RPMI8226 (cell line): ENCODE results near the gene FAM167B.
"Not testable (repeated sequence)": the region's sequence is repeated elsewhere in the genome, so short reads cannot be mapped to it uniquely, and the experiment has no call there.

ENCODE experiments used
- DNase-seq: peaks from one replicate; pipeline ENCODE4 v3.0.0-alpha.2; 2015

FAM167B gene

DNA sequence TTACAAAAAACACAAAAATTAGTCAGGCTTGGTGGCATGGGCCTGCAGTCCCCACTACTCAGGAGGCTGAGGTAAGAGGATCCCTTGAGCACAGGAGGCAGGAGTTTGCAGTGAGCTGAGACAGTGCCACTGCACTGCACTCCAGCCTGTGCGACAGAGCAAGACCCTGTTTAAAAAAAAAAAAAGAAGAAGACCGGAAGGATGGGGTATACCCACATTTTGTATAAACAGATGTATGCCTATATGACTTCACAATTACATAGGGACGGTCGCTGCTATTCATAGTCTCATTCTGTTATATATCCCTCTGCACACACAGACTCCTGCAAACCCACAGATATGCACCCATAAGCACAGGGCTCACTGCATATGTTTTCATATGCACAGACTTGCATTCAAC lies 16.7 kb downstream of the FAM167B start:
- no peak for DNase-seq

DNA sequence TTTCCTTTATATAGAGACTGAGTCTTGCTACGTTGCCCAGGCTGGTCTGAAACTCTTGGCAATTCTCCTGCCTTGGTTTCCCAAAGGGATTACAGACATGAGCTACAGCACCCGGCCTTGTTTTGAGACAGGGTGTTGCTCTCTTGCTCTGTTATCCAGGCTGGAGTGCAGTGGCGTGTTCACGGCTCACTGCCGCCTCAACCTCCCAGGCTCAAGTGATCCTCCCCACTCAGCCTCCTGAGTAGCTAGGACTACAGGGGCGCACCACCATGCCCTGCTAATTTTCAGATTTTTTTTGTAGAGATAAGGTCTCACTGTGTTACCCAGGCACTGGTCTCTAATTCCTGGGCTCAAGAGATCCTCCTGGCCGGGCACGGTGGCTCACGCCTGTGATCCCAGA lies 18.8 kb downstream of the FAM167B start:
- no peak for DNase-seq

DNA sequence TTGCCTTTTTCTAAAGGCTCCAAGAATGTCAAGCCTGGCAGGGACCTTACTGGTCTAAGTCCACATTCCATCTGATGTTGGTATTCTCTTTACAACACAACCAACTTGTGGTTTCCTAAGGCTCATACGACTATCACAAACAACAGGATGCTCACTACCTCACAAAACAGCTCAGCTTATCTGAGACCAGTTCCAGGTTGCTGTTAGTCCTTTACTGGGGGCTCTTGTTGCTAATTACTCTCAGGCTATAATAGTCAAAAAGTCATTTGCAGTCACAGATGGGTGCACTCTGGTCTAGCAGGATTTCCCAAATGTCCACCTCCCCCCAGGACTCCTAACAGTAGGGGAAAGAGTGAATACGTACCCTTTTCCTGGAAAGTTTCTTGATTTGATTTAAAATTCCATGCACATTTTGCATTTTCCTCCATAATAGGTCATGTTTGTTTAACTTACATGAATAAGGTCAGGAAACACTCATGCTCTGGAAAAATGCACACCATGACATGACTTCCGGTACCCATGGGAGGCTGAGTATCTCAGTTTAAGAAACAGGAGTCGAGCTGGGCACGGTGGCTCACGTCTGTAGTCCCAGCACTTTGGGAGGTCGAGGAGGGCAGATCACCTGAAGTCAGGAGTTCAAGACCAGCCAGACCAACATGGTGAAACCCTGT lies 20.0 kb downstream of the FAM167B start:
- DNase-seq: no peak

DNA sequence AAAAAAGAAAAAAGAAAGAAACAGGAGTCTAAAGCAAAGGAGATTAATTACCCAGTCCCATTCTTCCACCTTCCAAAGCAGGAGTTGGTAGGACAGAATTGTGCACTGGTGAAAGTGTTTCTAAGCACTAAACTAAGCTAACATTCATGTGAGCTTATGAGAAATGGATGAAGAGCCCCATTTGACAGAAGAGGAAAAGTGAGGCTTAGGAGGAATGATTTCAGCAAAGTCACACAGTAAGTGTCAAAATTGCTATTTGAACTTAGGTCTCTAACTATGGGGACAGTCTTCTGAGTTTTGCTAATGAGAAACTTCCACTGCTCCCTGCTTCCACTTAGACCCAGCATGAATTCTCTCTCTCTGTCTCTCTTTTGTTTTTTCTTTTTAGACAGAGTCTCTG lies 22.7 kb downstream of the FAM167B start:
- DNase-seq: no peak

DNA sequence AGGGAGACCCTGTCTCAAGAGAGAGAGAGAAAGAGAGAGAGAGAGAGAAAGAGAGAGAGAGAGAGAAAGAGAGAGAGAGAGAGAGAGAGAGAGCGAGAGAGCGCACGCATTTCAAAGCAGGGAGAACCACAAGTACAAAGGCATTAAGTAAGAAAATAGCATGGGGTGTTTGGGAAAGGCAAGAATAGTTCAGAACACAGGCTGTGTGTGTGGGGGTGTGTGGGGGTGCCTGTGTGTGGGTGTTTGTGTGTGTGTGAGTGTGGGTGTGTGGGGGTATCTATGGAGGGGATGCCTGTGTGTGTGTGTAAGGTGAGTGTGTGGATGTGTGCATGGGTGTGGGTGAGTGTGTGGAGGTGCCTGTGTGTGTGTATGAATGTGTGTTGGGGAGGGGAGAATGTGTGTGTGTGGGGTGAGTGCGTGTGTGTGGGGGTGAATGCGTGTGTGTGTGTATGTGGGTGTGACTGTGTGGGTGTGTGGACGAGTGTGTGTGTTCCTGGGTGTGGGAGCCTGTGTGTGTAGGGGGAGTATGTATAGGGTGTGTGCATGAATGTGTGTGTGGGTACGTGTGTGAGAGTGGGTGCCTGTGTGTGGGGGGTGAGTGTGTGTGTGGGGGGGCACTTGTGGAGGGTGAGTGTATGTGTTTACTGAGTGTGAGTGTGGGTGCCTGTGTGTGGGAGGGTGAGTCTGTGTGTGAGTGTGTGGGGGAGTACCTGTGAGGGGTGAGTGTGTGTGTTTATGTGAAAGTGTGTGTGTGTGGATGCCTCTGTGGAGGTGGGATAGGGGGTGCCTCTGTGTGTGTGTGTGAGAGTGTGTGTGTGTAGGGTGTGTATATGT lies 25.8 kb downstream of the FAM167B start:
- no peak for DNase-seq

DNA sequence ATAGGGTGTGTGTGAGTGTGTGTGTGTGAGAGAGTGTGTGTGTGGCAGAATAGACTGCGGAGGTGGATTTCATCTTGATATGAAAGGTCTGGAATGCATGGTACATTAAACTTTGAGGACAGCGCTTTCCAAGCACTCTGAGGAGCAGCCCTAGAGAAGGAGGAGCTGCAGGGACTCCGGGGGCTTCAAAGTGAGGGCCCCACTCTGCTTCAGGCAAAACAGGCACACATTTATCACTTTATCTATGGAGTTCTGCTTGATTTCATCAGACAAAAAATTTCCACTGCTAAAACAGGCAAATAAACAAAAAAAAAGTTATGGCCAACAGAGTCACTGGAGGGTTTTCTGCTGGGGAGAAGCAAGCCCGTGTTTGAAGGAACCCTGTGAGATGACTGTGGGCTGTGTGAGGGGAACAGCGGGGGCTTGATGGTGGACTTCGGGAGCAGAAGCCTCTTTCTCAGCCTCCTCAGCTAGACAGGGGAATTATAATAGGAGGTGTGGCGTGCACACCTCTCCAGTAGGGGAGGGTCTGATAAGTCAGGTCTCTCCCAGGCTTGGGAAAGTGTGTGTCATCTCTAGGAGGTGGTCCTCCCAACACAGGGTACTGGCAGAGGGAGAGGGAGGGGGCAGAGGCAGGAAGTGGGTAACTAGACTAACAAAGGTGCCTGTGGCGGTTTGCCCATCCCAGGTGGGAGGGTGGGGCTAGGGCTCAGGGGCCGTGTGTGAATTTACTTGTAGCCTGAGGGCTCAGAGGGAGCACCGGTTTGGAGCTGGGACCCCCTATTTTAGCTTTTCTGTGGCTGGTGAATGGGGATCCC lies 26.6 kb downstream of the FAM167B start:
- DNase-seq: peak; percentile 71

DNA sequence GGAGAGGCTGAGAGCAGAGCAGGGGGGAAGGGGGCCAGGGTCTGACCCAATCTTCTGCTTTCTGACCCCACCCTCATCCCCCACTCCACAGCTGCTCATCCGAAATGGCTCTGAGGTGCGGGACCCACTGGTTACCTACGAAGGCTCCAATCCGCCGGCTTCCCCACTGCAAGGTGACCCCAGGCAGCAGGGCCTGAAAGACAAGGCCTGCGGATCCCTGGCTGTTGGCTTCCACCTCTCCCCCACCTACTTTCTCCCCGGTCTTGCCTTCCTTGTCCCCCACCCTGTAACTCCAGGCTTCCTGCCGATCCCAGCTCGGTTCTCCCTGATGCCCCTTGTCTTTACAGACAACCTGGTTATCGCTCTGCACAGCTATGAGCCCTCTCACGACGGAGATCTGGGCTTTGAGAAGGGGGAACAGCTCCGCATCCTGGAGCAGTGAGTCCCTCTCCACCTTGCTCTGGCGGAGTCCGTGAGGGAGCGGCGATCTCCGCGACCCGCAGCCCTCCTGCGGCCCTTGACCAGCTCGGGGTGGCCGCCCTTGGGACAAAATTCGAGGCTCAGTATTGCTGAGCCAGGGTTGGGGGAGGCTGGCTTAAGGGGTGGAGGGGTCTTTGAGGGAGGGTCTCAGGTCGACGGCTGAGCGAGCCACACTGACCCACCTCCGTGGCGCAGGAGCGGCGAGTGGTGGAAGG lies 27.8 kb downstream of the FAM167B start:
- no peak for DNase-seq

DNA sequence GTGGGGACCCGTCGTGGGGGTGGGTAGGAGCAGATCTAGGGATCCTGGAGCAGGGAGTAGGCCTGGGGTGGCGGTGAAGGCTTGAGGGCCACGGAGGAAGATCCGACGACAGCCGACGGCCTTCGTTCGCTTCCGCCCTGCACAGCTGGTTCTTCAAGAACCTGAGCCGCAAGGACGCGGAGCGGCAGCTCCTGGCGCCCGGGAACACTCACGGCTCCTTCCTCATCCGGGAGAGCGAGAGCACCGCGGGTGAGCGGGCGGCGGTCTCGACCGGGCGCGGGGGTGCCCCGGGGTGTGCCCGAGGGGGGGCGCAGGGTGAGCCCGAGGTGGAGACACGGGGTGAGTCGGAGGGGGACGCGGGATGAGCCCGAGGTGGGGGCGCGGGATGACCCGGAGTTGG lies 28.4 kb downstream of the FAM167B start:
- no peak for DNase-seq

DNA sequence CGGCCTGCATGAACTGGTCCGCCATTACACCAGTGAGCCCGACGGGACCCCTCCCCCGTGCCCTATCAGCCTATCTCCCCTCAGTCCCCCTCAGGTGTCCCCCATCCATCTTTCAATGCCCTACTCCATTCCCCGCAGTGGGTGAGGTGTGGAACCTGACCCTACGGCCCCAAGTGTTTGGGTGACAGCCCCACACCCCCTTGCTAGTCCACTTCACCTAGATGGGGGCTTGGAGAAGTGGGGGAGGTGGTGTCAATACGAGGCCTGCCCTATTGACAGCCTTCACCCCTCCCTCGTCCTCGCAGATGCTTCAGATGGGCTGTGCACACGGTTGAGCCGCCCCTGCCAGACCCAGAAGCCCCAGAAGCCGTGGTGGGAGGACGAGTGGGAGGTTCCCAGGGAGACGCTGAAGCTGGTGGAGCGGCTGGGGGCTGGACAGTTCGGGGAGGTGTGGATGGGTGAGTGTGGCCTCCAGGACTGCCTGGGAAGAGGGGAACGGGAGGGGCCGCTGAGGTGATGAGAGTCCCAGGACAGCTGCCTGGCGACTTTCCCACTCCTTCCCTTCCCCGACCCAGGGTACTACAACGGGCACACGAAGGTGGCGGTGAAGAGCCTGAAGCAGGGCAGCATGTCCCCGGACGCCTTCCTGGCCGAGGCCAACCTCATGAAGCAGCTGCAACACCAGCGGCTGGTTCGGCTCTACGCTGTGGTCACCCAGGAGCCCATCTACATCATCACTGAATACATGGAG lies 29.2 kb downstream of the FAM167B start:
- no peak for DNase-seq

DNA sequence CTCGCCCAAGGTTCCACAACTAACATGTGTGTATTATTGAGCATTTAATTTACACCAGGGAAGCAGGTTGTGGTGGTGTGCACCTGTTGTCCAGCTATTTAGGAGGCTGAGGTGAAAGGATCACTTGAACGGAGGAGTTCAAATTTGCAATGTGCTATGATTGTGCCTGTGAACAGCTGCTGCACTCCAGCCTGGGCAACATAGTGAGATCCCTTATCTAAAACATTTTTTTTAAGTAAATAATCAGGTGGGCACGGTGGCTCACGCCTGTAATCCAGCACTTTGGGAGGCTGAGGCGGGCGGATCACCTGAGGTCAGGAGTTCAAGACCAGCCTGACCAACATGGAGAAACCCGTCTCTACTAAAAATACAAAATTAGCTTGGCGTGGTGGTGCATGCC lies 37.8 kb downstream of the FAM167B start:
- DNase-seq: not testable (repeated sequence)

DNA sequence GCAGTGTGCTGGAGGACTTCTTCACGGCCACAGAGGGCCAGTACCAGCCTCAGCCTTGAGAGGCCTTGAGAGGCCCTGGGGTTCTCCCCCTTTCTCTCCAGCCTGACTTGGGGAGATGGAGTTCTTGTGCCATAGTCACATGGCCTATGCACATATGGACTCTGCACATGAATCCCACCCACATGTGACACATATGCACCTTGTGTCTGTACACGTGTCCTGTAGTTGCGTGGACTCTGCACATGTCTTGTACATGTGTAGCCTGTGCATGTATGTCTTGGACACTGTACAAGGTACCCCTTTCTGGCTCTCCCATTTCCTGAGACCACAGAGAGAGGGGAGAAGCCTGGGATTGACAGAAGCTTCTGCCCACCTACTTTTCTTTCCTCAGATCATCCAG lies 38.6 kb downstream of the FAM167B start:
- no peak for DNase-seq

DNA sequence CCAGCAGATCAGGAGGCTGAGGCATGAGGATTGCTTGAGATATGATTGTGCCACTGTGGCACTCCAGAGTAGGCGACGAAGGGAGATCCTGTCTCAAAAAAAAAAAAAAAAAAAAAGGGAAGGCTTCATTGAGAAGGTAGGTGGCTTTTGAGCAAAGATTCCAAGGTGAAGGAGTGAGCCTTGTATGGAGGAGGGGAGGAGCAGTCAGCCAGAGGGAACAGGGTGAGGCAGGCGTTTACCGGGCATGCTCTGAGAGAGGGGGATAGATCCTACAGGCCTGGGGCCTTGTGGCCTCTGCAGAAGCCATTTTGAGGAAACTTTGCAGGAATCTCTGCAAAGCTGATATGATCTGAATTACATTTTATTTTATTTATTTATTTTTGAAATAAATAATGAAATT lies 39.7 kb downstream of the FAM167B start:
- no peak for DNase-seq

DNA sequence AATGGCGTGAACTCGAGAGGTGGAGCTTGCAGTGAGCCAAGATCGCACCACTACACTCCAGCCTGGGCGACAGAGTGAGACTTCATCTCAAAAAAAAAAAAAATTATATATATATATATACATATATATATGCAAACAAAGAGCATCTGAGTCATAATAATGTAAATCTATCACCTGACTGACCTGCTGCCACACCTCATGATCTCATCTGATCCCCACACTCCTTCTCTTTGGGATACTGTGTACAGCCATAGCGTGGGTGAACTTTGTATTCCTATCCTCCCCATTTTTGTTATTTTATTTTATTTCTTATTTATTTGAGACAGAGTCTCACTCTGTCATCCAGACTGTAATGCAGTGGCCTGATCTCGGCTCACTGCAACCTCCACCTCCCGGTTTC lies 42.2 kb downstream of the FAM167B start:
- no peak for DNase-seq

DNA sequence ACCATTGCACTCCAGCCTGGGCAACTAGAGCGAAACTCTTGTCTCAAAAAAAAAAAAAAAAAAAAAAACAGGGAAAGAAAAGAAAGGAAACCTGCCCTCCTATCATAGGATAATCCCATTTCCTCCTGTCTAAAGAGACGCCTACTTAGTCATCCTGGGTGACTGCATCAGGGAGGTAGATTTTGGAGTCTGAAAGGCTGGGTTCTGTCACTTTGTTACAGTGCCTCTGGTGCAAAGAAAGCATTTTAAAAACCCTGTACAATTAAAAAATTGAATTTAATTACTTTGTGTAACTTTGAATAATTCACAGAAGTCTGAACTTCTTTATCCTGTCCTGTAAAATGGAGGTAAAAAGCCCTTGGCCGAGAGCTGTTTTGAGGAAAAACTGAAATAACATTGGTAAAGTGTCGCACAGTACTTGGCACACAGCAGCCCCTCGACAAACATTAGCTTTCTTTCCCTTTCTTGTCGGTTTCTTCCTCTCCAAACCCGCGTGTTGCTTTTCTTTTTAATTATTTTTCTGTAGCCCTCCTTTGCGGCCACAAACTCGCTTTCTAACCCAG lies 44.2 kb downstream of the FAM167B start:
- DNase-seq: no peak

DNA sequence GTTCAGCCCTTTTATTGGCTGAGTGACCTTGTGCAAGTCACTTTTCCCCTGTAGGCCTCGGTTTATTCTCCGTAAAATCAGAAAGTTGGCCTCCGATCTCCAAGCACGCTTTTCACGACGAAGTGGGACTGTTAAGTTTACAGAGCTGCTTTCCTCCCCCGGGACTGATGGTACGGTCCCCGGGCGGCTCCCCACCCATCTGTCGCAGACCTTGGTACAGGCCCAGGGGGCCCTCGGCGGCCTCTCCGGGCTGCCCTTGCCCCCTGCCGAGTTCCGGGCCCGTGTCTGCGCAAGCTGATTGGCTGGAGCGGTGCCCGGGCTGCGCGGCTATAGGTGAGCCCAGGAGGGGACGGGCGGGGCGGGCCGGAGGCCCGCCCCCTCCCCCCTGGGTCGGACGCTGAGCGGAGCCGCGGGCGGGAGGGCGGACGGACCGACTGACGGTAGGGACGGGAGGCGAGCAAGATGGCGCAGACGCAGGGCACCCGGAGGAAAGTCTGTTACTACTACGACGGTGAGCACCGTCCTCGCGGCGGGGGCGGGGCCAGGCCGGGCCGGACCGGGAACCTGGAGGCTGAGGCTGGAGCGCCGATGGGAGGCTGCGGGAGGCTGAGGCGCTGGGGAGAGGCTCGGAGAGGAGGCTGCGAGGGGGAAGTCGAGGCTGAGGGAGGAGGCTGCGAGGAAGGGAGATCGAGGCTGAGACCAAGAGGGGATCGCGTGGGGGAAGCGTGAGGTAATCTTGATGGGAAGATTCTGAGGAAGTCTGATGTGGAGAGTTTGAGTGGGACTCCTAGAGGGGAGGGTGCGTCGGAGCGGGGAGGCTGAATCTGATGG lies 44.9 kb downstream of the FAM167B start, which contains the start of gene HDAC1:
Gene HDAC1, plus strand, starts transcription at position 376 of the 831 bp plus-strand sequence. Its CDS starts 87 bp downstream, at position 463.
- peak; percentile 100 for DNase-seq

DNA sequence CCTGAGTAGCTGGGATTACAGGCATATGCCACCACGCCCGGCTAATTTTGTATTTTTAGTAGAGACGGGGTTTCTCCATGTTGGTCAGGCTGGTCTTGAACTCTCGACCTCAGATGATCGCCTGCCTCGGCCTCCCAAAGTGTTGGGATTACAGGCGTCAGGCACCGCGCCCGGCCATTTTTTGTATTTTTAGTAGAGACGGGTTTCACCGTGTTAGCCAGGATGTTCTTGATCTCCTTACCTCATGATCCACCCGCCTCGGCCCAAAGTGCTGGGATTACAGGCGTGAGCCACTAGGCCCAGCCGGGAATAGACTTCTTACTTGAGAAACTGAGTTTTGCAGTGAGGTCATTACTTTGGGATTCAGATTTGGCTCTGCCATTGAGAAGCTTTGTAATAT lies 51.2 kb downstream of the FAM167B start:
- DNase-seq: not testable (repeated sequence)
